Endothelial cell of umbilical vein (primary cell): ENCODE measurements around the gene GPA33. TPM values are rescaled to one million over a fixed set of nuclear protein-coding genes. Genes with fewer than 3 reads are reported as not detected.

ENCODE experiments used
- BruUV-seq: library from RNA; stranded (reverse); fragments of 400-500 nt; replicated peaks from 2 replicates; lab custom pipeline; 2021; lab: Mats Ljungman, UMichigan
- CTCF ChIA-PET: fragments of 300-600, 350-600 bp; sonication (Branson Sonifier 250); formaldehyde crosslinking; loops from one replicate; lab custom pipeline; 2021; ENCODE audit warnings: antibody characterized with exemption, inconsistent platforms; lab: Charles Lee
- POLR2A ChIA-PET: fragments of 300-600, 350-600 bp; sonication (Branson Sonifier 250); formaldehyde crosslinking; loops from one replicate; lab custom pipeline; 2021; ENCODE audit warnings: antibody characterized with exemption, inconsistent platforms; lab: Charles Lee
- DNase-seq: peaks from one replicate; pipeline ENCODE4 v3.0.0-alpha.2; 2011; ENCODE audit warnings: low read depth, low spot score
- FAIRE-seq: peaks from 2 replicates; lab custom pipeline; 2011; peaks lifted over from hg19 to GRCh38; lab: Jason Lieb, UNC
- H2AFZ ChIP-seq: 2 replicates; pipeline ENCODE4 v1.6.0; 2012; ENCODE audit warnings: low read depth, low read length, control low read depth, inconsistent platforms
- H3K27ac ChIP-seq: 2 replicates; pipeline ENCODE4 v1.5.1; 2011; ENCODE audit warnings: low read depth, mild to moderate bottlenecking, control low read depth, low read length, moderate library complexity; ENCODE audit not compliant: insufficient read depth
- H3K27me3 ChIP-seq, 2 experiments: 2 replicates each; pipeline versions ENCODE4 v1.6.0 to v1.6.1; 2011; ENCODE audit warnings: low read length in 2 of 2, mixed read lengths in 1 of 2; ENCODE audit not compliant: control insufficient read depth in 2 of 2, insufficient read depth in 2 of 2
- H3K36me3 ChIP-seq, 2 experiments: 2 replicates in 1 of 2; 3 replicates in 1 of 2; pipeline ENCODE4 v1.5.1; 2011; ENCODE audit warnings: low read length in 2 of 2, mild to moderate bottlenecking in 1 of 2, moderate library complexity in 1 of 2; ENCODE audit not compliant: control insufficient read depth in 2 of 2, insufficient read depth in 2 of 2; ENCODE audit errors: extremely low read depth in 1 of 2
- H3K4me1 ChIP-seq: 3 replicates; pipeline ENCODE4 v1.5.1; 2011; ENCODE audit warnings: mild to moderate bottlenecking, low read length; ENCODE audit not compliant: control insufficient read depth, insufficient read depth; ENCODE audit errors: extremely low read depth
- H3K4me2 ChIP-seq: 2 replicates; pipeline ENCODE4 v1.6.1; 2011; ENCODE audit warnings: low read length, control low read depth, mixed read lengths; ENCODE audit not compliant: insufficient read depth
- H3K4me3 ChIP-seq, 3 experiments: fragments of 200-600 bp in 1 of 3; sonication (generic), shearing (Covaris generic) in 1 of 3; replicated peaks in 1 of 3; 2 replicates each; pipeline ENCODE4 v1.5.1; 2011 to 2016; ENCODE audit warnings: control low read depth in 3 of 3, low read length in 3 of 3, mild to moderate bottlenecking in 2 of 3, inconsistent platforms in 1 of 3, low read depth in 1 of 3, moderate library complexity in 1 of 3; ENCODE audit not compliant: insufficient read depth in 1 of 3
- H3K79me2 ChIP-seq: 2 replicates; pipeline ENCODE4 v1.6.0; 2012; ENCODE audit warnings: low read length, inconsistent platforms; ENCODE audit not compliant: control insufficient read depth, insufficient read depth
- H3K9ac ChIP-seq: replicated peaks from 2 replicates; pipeline ENCODE3; 2011; ENCODE audit warnings: low read length, control low read depth; ENCODE audit not compliant: insufficient read depth; ENCODE audit errors: extremely low read depth
- H3K9me1 ChIP-seq: replicated peaks from 3 replicates; pipeline ENCODE4 v1.6.0; 2011; ENCODE audit warnings: mild to moderate bottlenecking, low read length; ENCODE audit not compliant: control insufficient read depth, insufficient read depth; ENCODE audit errors: extremely low read depth
- H3K9me3 ChIP-seq: replicated peaks from 2 replicates; pipeline ENCODE4 v1.5.1; 2012; ENCODE audit warnings: low read length, inconsistent platforms; ENCODE audit not compliant: control insufficient read depth, insufficient read depth
- H4K20me1 ChIP-seq: replicated peaks from 2 replicates; pipeline ENCODE3; 2011; ENCODE audit warnings: mild to moderate bottlenecking, low read length; ENCODE audit not compliant: control insufficient read depth, insufficient read depth; ENCODE audit errors: extremely low read depth
- EZH2 ChIP-seq: IDR thresholded peaks from 2 replicates; pipeline ENCODE4 v1.6.1; 2012; ENCODE audit warnings: borderline replicate concordance, low read depth, mild to moderate bottlenecking, moderate library complexity, low read length, inconsistent platforms; ENCODE audit not compliant: severe bottlenecking
- FOS ChIP-seq: IDR thresholded peaks from 2 replicates; pipeline ENCODE4 v1.6.1; 2011; ENCODE audit warnings: mild to moderate bottlenecking, low read length, moderate library complexity, borderline replicate concordance; ENCODE audit not compliant: insufficient read depth
- GATA2 ChIP-seq: IDR thresholded peaks from 2 replicates; pipeline ENCODE4 v1.7.0; 2011; ENCODE audit warnings: low read depth, mild to moderate bottlenecking, moderate library complexity, mixed read lengths, low read length; ENCODE audit not compliant: insufficient read length, insufficient read depth
- JUN ChIP-seq: IDR thresholded peaks from 2 replicates; pipeline ENCODE4 v1.6.1; 2011; ENCODE audit warnings: borderline replicate concordance, low read depth; ENCODE audit not compliant: insufficient read length, insufficient read depth
- MYC ChIP-seq: IDR thresholded peaks from one replicate; pipeline ENCODE4 v1.6.1; 2011; ENCODE audit warnings: mild to moderate bottlenecking, low read depth, low read length
- POLR2A ChIP-seq: IDR thresholded peaks from 2 replicates; pipeline ENCODE4 v1.6.1; 2012; ENCODE audit warnings: low read depth, mild to moderate bottlenecking, control low read depth, low read length
- POLR2AphosphoS5 ChIP-seq: IDR thresholded peaks from 2 replicates; pipeline ENCODE4 v1.6.1; 2012; ENCODE audit warnings: low read depth, mild to moderate bottlenecking, control low read depth, low read length, moderate library complexity; ENCODE audit not compliant: insufficient read depth
- dilution Hi-C: fragments of 300-500 bp; cut with MboI; formaldehyde crosslinking; loops from one replicate; pipeline ENCODE4 v1.15.0; 2019; ENCODE audit warnings: low sequenced_read_pairs; ENCODE audit not compliant: extremely low pct_ligation_motif_present
- intact Hi-C: fragments of 100-400 bp; cut with micrococcal nuclease; formaldehyde crosslinking; loops from one replicate; pipeline ENCODE4 v1.10.0; 2022
- polyA plus RNA-seq, 4 experiments: library from polyadenylated mRNA; depleted of rRNA in 3 of 4; stranded (reverse) in 3 of 4; unstranded in 1 of 4; fragments of >200 nt; gene quantifications; 2 replicates each; pipeline versions ENCODE4 v1.2.1 to v1.2.3, GENCODE V29; 2011 to 2012; ENCODE audit warnings: missing spikeins in 1 of 4
- total RNA-seq: library from RNA; stranded (reverse); gene quantifications from 2 replicates; pipeline ENCODE4 v1.2.3, GENCODE V29; 2021
- TF ChIP-seq, protein P1 (sequence below): IDR thresholded peaks from 2 replicates; pipeline ENCODE4 v1.6.1; 2011; ENCODE audit not compliant: insufficient read depth, insufficient read length
- TF ChIP-seq, protein P2 (sequence below), 2 donors: IDR thresholded peaks; 1 replicate in 1 of 2; 2 replicates in 1 of 2; pipeline ENCODE4 v1.5.1; 2011; ENCODE audit warnings: low read length in 2 of 2, mild to moderate bottlenecking in 2 of 2, moderate library complexity in 2 of 2, control low read depth in 1 of 2, inconsistent platforms in 1 of 2, low read depth in 1 of 2; ENCODE audit not compliant: insufficient read depth in 1 of 2; ENCODE audit errors: extremely low read depth in 1 of 2

The GPA33 gene
- total and polyA plus RNA-seq, 2 donors (not counting 3 experiments of a cell fraction or from before 2014, with no cell fraction given): not detected

DNA sequence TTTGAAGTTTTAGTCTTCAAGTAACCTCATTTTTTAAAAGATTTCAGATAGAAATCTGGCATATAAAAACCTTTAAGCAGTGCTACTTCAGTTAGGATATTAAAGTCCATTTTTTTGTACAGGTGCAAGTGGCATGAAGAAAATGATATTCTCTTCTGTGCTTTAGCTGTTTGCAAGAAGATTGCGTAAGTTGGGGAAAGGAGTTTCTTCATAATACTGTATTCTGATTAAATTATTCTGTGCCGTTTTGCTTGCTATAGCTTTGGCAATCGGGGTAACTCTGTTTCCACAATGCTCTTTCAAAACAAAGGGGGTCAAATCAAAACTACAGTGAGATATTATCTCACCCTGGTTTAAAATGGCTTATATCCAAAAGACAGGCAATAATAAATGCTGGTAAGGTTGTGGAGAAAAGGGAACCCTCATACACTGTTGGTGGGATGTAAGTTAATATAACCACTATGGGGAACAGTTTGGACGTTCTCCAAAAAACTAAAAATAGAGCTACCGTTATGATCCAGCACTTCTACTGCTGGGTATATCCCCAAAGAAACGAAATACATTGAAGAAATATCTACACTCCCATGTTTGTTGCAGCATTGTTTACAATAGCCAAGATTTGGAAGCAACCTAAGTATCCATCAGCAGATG is 74.0 kb downstream of the GPA33 start:
- BruUV-seq: no TSS peak
- no peaks in the 10 kb centered on the region for H3K79me2 ChIP-seq
- no peak overlapping the region for H2AFZ ChIP-seq
- no peaks in the 10 kb centered on the region for H3K27me3 ChIP-seq
- no peaks in the 10 kb centered on the region for H4K20me1 ChIP-seq
- CTCF ChIA-PET: no interaction called here
- POLR2A ChIA-PET: no interaction called here
- intact Hi-C loops (no loop called here), dilution Hi-C loops (no loop called here)
- DNase-seq: no peak
- H3K9me3 ChIP-seq: no peaks in the 10 kb centered on the region
- H3K4me1 ChIP-seq: no peaks in the 10 kb centered on the region
- no peak overlapping the region for H3K27ac ChIP-seq
- H3K4me3 ChIP-seq: no peak overlapping the region
- H3K9me1 ChIP-seq: no peaks in the 10 kb centered on the region
- H3K36me3 ChIP-seq: no peaks in the 10 kb centered on the region
- no peak overlapping the region for H3K9ac ChIP-seq
- H3K4me2 ChIP-seq: no peak overlapping the region
- TF ChIP-seq JUN: no peak
- no peak for FAIRE-seq

DNA sequence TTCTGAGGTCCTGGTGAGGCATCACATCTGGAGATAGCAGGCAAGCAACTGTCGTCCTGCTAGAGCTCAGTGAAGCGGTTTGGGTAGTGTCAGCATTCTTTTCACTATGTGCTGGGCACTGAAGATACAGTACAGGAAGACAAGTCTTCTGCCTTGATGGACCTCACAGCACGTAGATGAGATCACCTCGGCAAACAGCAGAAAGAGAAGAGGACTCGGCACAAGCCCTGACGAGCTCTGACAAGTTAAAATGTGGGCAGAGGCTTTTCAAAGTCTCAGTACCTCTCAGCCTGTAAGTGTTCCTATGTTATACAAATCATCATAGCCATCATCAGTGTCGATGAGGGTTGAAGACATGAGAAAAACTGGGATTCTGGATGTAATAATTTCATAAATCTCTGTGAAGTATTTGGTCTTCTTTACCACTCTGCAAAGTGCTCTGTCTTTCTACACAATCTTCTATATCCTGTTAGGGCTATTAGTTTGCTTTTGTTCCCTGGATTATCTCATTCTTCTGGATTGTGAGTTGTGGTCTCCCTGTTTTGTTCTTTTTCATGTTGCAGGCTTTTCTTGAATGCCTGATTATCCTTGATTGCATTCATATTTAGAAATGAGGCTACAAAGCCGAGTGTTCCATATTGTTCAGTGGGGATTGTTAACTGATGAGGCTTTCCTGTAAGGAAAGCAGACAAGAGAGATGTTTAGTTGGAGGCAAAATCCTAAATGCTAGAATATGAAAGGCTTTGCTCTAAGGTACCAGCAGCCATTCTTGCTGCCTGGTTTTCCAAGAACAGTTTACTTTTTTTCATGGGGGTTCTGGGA is 76.9 kb downstream of the GPA33 start:
- DNase-seq: no peak
- Histone ChIP-seq H3K36me3 (no peaks in the 10 kb centered on the region), H3K27ac (no peak overlapping the region), H4K20me1 (no peaks in the 10 kb centered on the region), H3K79me2 (no peaks in the 10 kb centered on the region), H3K9me1 (no peaks in the 10 kb centered on the region), H2AFZ (no peak overlapping the region), H3K4me1 (no peaks in the 10 kb centered on the region), H3K4me2 (no peak overlapping the region), H3K9me3 (no peaks in the 10 kb centered on the region), H3K9ac (no peak overlapping the region), H3K4me3 (no peak overlapping the region), H3K27me3 (no peaks in the 10 kb centered on the region)
- POLR2A ChIA-PET: no interaction called here
- no peak for TF ChIP-seq JUN
- TF ChIP-seq POLR2A: no peak
- no peak for TF ChIP-seq POLR2AphosphoS5
- TF ChIP-seq, protein P1, sequence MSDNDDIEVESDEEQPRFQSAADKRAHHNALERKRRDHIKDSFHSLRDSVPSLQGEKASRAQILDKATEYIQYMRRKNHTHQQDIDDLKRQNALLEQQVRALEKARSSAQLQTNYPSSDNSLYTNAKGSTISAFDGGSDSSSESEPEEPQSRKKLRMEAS: no peak
- no peak for TF ChIP-seq EZH2
- TF ChIP-seq GATA2: no peak
- no peak for TF ChIP-seq MYC
- TF ChIP-seq, protein P2, sequence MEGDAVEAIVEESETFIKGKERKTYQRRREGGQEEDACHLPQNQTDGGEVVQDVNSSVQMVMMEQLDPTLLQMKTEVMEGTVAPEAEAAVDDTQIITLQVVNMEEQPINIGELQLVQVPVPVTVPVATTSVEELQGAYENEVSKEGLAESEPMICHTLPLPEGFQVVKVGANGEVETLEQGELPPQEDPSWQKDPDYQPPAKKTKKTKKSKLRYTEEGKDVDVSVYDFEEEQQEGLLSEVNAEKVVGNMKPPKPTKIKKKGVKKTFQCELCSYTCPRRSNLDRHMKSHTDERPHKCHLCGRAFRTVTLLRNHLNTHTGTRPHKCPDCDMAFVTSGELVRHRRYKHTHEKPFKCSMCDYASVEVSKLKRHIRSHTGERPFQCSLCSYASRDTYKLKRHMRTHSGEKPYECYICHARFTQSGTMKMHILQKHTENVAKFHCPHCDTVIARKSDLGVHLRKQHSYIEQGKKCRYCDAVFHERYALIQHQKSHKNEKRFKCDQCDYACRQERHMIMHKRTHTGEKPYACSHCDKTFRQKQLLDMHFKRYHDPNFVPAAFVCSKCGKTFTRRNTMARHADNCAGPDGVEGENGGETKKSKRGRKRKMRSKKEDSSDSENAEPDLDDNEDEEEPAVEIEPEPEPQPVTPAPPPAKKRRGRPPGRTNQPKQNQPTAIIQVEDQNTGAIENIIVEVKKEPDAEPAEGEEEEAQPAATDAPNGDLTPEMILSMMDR (IDR thresholded peaks at IDR 0.05; ENCODE audit: extremely low read depth in 1 of 2, insufficient read depth in 1 of 2, low read depth in 1 of 2, low read length in 2 of 2): no peak
- TF ChIP-seq FOS: no peak
- dilution Hi-C loops: no loop called here
- CTCF ChIA-PET: interaction anchor here (0.6 kb wide), 1 partner anchor 34 kb away, joined by 3 read pairs; no protein-coding TSS in a partner anchor
- FAIRE-seq: no peak
- intact Hi-C loops: no loop called here
- BruUV-seq: no TSS peak
